Measurements from ENCODE around the gene PRMT7. TPM values are rescaled to one million over a fixed set of nuclear protein-coding genes. Genes with fewer than 3 reads are reported as not detected.

Gene PRMT7
- total RNA-seq, 2 experiments from 2014 or later = 80.4 to 85.1 TPM

GRCh38 chr16:68374246-68374805 lies 63.5 kb downstream of the PRMT7 start:
- no peak for TF ChIP-seq CTCF (conservative IDR thresholded peaks at IDR 0.05; ENCODE audit: low read length)
- no peak for TF ChIP-seq EZH2phosphoT487 (IDR thresholded peaks at IDR 0.05; ENCODE audit: borderline replicate concordance, low read depth, low read length)
- peaks cover 7% of the 10 kb centered on the region for H3K4me1 ChIP-seq (ENCODE audit: insufficient read depth, low read length, poor library complexity, severe bottlenecking)
- no peaks in the 10 kb centered on the region for H3K79me2 ChIP-seq (ENCODE audit: insufficient read depth, low read depth, low read length)
- H3K4me2 ChIP-seq (ENCODE audit: low read length) = no peak overlapping the region
- no TSS peak for BruUV-seq (replicated peaks)
- H3K4me3 ChIP-seq (ENCODE audit: low read depth, low read length, poor library complexity, severe bottlenecking) = no peak overlapping the region
- POLR2A ChIA-PET = no interaction called here
- no peaks in the 10 kb centered on the region for H3K36me3 ChIP-seq (ENCODE audit: insufficient read depth, low read length)
- H2AFZ ChIP-seq (ENCODE audit: low read length) = no peak overlapping the region
- CTCF ChIA-PET (ENCODE audit: unreplicated experiment) = interaction anchor here (0.6 kb wide), 2 partner anchors 45 to 225 kb away, joined by 3 read pairs; no protein-coding TSS in a partner anchor
- no peaks in the 10 kb centered on the region for H4K20me1 ChIP-seq (ENCODE audit: insufficient read depth, low read length)
- H3K9me2 ChIP-seq (ENCODE audit: insufficient read depth, low read length) = no peaks in the 10 kb centered on the region
- H3K27ac ChIP-seq (ENCODE audit: low read depth, low read length, poor library complexity, severe bottlenecking) = no peak overlapping the region
- no peak for DNase-seq (ENCODE audit: low spot score)
- H3K9me3 ChIP-seq (ENCODE audit: low read length) = no peaks in the 10 kb centered on the region
- intact Hi-C loops (cut with micrococcal nuclease; ENCODE audit: unreplicated experiment) = no loop called here

GRCh38 chr16:68374961-68375660 lies 64.3 kb downstream of the PRMT7 start:
- no TSS peak for BruUV-seq (replicated peaks)
- POLR2A ChIA-PET = interaction anchor here (0.9 kb wide), 1 partner anchor 22 kb away, joined by 3 read pairs; no protein-coding TSS in a partner anchor

More at GRCh38 chr16:68374961-68375660, 64.3 kb downstream of the PRMT7 start:
- Histone ChIP-seq H3K9me3 (ENCODE audit: low read length) (no peaks in the 10 kb centered on the region), H3K4me3 (ENCODE audit: low read depth, low read length, poor library complexity, severe bottlenecking) (no peak overlapping the region), H3K79me2 (ENCODE audit: insufficient read depth, low read depth, low read length) (no peaks in the 10 kb centered on the region), H3K4me2 (ENCODE audit: low read length) (no peak overlapping the region), H3K4me1 (ENCODE audit: insufficient read depth, low read length, poor library complexity, severe bottlenecking) (peaks cover 5% of the 10 kb centered on the region), H3K36me3 (ENCODE audit: insufficient read depth, low read length) (no peaks in the 10 kb centered on the region), H3K9me2 (ENCODE audit: insufficient read depth, low read length) (no peaks in the 10 kb centered on the region), H3K27ac (ENCODE audit: low read depth, low read length, poor library complexity, severe bottlenecking) (no peak overlapping the region), H4K20me1 (ENCODE audit: insufficient read depth, low read length) (no peaks in the 10 kb centered on the region), H2AFZ (ENCODE audit: low read length) (no peak overlapping the region)
- CTCF ChIA-PET (ENCODE audit: unreplicated experiment) = interaction anchor here (0.6 kb wide), 1 partner anchor 226 kb away, joined by 3 read pairs; no protein-coding TSS in a partner anchor
- TF ChIP-seq EZH2phosphoT487 (IDR thresholded peaks at IDR 0.05; ENCODE audit: borderline replicate concordance, low read depth, low read length) (no peak), CTCF (conservative IDR thresholded peaks at IDR 0.05; ENCODE audit: low read length) (no peak)
- DNase-seq (ENCODE audit: low spot score) = no peak
- intact Hi-C loops (cut with micrococcal nuclease; ENCODE audit: unreplicated experiment) = no loop called here

Data from OCI-LY7 (cell line).